H1 (cell line): Measurements from ENCODE around the gene LGALS4.

Source experiments
- EP300 ChIP-seq, 2 experiments: IDR thresholded peaks; 1 replicate in 1 of 2; 2 replicates in 1 of 2; pipeline ENCODE4 v1.6.1; 2011 to 2012; ENCODE audit warnings: low read depth in 2 of 2, low read length in 2 of 2, mild to moderate bottlenecking in 2 of 2, borderline replicate concordance in 1 of 2, inconsistent platforms in 1 of 2, moderate library complexity in 1 of 2
- EZH2 ChIP-seq: fragments of 200-600 bp; sonication (generic); IDR thresholded peaks from 2 replicates; pipeline ENCODE4 v1.7.1; 2012; ENCODE audit warnings: low read depth, mild to moderate bottlenecking, moderate library complexity, low read length, inconsistent platforms; ENCODE audit not compliant: severe bottlenecking
- JUN ChIP-seq: IDR thresholded peaks from 2 replicates; pipeline ENCODE4 v1.6.1; 2011; ENCODE audit warnings: low read depth, mild to moderate bottlenecking, improper control_type of control experiment, low read length
- PHF8 ChIP-seq: fragments of 200-600 bp; sonication (generic); conservative IDR thresholded peaks from 2 replicates; pipeline ENCODE4 v1.7.1; 2012; ENCODE audit warnings: low read depth, mild to moderate bottlenecking, inconsistent platforms, low read length, moderate library complexity
- POLR2A ChIP-seq, 2 experiments: IDR thresholded peaks; 1 replicate in 1 of 2; 2 replicates in 1 of 2; pipeline ENCODE4 v1.6.1; 2011; ENCODE audit warnings: low read depth in 2 of 2, low read length in 2 of 2, mild to moderate bottlenecking in 2 of 2; ENCODE audit errors: control extremely low read depth in 1 of 2
- POLR2AphosphoS5 ChIP-seq: IDR thresholded peaks from 2 replicates; pipeline ENCODE4 v1.6.1; 2011; ENCODE audit warnings: low read depth, low read length
- SP1 ChIP-seq: IDR thresholded peaks from 2 replicates; pipeline ENCODE4 v1.6.1; 2011; ENCODE audit warnings: low read depth, low read length
- SRF ChIP-seq: IDR thresholded peaks from 2 replicates; pipeline ENCODE4 v1.6.1; 2011; ENCODE audit warnings: mild to moderate bottlenecking, low read depth, low read length, moderate library complexity
- SUZ12 ChIP-seq: fragments of 200-600 bp; sonication (generic); IDR thresholded peaks from 2 replicates; pipeline ENCODE4 v1.6.1; 2012; ENCODE audit warnings: mild to moderate bottlenecking, inconsistent platforms, low read length, moderate library complexity, mixed read lengths
- TAF1 ChIP-seq: IDR thresholded peaks from 2 replicates; pipeline ENCODE4 v1.6.1; 2011; ENCODE audit warnings: mild to moderate bottlenecking, low read depth, low read length
- TCF12 ChIP-seq: IDR thresholded peaks from 2 replicates; pipeline ENCODE4 v1.6.1; 2011; ENCODE audit warnings: low read depth, mild to moderate bottlenecking, low read length
- USF2 ChIP-seq: IDR thresholded peaks from 2 replicates; pipeline ENCODE4 v1.6.1; 2011; ENCODE audit warnings: low read length, improper control_type of control experiment
- TF ChIP-seq, protein P1 (sequence below), 3 experiments: IDR thresholded peaks; 1 replicate in 2 of 3; 2 replicates in 1 of 3; pipeline versions ENCODE4 v1.5.1 to v1.6.1; 2011; ENCODE audit warnings: low read length in 3 of 3, mild to moderate bottlenecking in 3 of 3, inconsistent platforms in 2 of 3, low read depth in 1 of 3, moderate library complexity in 1 of 3; ENCODE audit not compliant: insufficient read depth in 1 of 3; ENCODE audit errors: control extremely low read depth in 1 of 3

DNA sequence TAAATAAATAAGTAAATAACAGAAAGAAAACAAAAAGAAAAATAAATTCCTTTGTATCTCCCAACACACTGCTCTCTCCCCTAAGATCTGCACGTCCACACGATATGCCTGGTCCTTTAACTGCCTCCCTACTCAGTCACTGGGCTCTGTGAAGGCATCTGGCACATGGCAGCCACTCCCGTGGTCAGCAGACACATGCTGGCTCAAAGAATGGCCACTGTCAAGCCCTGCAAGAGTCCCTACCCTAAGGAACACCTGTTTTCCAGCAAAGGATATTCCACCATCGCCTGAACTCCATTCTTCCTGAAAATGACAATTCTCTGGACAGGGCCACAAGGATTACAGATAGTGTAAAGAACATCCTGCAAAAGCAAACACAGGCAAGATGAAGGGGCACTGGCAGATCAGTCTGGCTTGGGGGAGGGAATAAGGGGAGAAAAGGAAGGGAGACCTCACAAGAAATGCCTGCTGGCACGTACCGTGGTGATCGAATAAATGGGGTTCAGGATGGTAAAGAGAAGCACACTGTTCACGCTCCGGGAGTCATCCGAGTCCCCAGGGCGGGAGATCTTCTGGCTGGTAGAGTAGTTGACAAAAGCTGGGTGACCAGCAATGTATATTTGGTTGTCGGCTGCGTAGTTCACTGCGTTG, 32.8 kb upstream of the LGALS4 start:
- TF ChIP-seq, protein P1, sequence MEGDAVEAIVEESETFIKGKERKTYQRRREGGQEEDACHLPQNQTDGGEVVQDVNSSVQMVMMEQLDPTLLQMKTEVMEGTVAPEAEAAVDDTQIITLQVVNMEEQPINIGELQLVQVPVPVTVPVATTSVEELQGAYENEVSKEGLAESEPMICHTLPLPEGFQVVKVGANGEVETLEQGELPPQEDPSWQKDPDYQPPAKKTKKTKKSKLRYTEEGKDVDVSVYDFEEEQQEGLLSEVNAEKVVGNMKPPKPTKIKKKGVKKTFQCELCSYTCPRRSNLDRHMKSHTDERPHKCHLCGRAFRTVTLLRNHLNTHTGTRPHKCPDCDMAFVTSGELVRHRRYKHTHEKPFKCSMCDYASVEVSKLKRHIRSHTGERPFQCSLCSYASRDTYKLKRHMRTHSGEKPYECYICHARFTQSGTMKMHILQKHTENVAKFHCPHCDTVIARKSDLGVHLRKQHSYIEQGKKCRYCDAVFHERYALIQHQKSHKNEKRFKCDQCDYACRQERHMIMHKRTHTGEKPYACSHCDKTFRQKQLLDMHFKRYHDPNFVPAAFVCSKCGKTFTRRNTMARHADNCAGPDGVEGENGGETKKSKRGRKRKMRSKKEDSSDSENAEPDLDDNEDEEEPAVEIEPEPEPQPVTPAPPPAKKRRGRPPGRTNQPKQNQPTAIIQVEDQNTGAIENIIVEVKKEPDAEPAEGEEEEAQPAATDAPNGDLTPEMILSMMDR (IDR thresholded peaks at IDR 0.05; ENCODE audit: control extremely low read depth in 1 of 3, insufficient read depth in 1 of 3, low read depth in 1 of 3, low read length in 3 of 3) = no peak
- TF ChIP-seq SP1 (no peak), EZH2 (no peak), SUZ12 (no peak), POLR2A (IDR thresholded peaks at IDR 0.05; ENCODE audit: control extremely low read depth in 1 of 2, low read depth in 2 of 2, low read length in 2 of 2) (no peak), USF2 (no peak), TCF12 (no peak), POLR2AphosphoS5 (peak; percentile 63; the same call in 1 of the 2 replicates), PHF8 (no peak), SRF (no peak), JUN (no peak), EP300 (IDR thresholded peaks at IDR 0.05; ENCODE audit: borderline replicate concordance in 1 of 2, low read depth in 2 of 2, low read length in 2 of 2) (no peak), TAF1 (no peak)
